ENCODE data around the gene PERM1. TPM values are rescaled to one million over a fixed set of nuclear protein-coding genes. Genes with fewer than 3 reads are reported as not detected.

PERM1 gene
- polyA plus RNA-seq, 1 donor (not counting 4 experiments of a cell fraction or from before 2014, with no cell fraction given): not detected

- FAIRE-seq (no peak), DNase-seq (ENCODE audit: low read depth, low spot score) (no peak)
- peak overlapping the region; percentile 64 to 67 (median 66) for H3K4me3 ChIP-seq (ENCODE audit: control insufficient read depth in 2 of 3, extremely low read depth in 1 of 3, insufficient read depth in 2 of 3, low read depth in 1 of 3, low read length in 3 of 3)
- H3K79me2 ChIP-seq (ENCODE audit: control insufficient read depth, insufficient read depth, low read length): no peaks in the 10 kb centered on the region
- H4K20me1 ChIP-seq (ENCODE audit: control insufficient read depth, extremely low read depth, insufficient read depth, low read length): peaks cover 5% of the 10 kb centered on the region
- peak; percentile 86 for TF ChIP-seq EZH2 (IDR thresholded peaks at IDR 0.05; ENCODE audit: low read length)
- no peak for TF ChIP-seq CTCF (optimal IDR thresholded peaks at IDR 0.05 in 1 of 3, IDR thresholded peaks at IDR 0.05 in 1 of 3, conservative IDR thresholded peaks at IDR 0.05 in 1 of 3; ENCODE audit: extremely low read depth in 1 of 3, insufficient read depth in 2 of 3, low read length in 3 of 3)
- no peaks in the 10 kb centered on the region for H3K9me1 ChIP-seq (ENCODE audit: control insufficient read depth, extremely low read depth, insufficient read depth, low read length)
- H3K4me2 ChIP-seq (ENCODE audit: control insufficient read depth, extremely low read depth, insufficient read depth, low read depth, low read length): peak overlapping the region; percentile 82
- no peaks in the 10 kb centered on the region for H3K9me3 ChIP-seq (ENCODE audit: control insufficient read depth, low read depth, low read length)
- peaks cover 28% of the 10 kb centered on the region for H3K27me3 ChIP-seq (ENCODE audit: control insufficient read depth, extremely low read depth, insufficient read depth, low read length)
- no peaks in the 10 kb centered on the region for H3K36me3 ChIP-seq (ENCODE audit: control insufficient read depth in 2 of 2, extremely low read depth in 1 of 2, insufficient read depth in 2 of 2, low read length in 2 of 2)
- H3K27ac ChIP-seq (ENCODE audit: control insufficient read depth, insufficient read depth, low read length): no peak overlapping the region
- H2AFZ ChIP-seq (ENCODE audit: control insufficient read depth, low read length): no peak overlapping the region
- H3K4me1 ChIP-seq (ENCODE audit: control insufficient read depth, extremely low read depth, insufficient read depth, low read length): peaks cover 18% of the 10 kb centered on the region
- H3K9ac ChIP-seq (ENCODE audit: control insufficient read depth, extremely low read depth, insufficient read depth, low read length): peak overlapping the region; percentile 91
- dilution Hi-C loops (cut with MboI; ENCODE audit: extremely low pct_ligation_motif_present, low sequenced_read_pairs): no loop called here
Measured at GRCh38 chr1:998995-999724, 17.3 kb upstream of the PERM1 start.

- H3K79me2 ChIP-seq (ENCODE audit: control insufficient read depth, insufficient read depth, low read length): no peaks in the 10 kb centered on the region
- H3K36me3 ChIP-seq (ENCODE audit: control insufficient read depth in 2 of 2, extremely low read depth in 1 of 2, insufficient read depth in 2 of 2, low read length in 2 of 2): no peaks in the 10 kb centered on the region
- peaks cover 17% of the 10 kb centered on the region for H3K4me1 ChIP-seq (ENCODE audit: control insufficient read depth, extremely low read depth, insufficient read depth, low read length)
- no peaks in the 10 kb centered on the region for H3K9me1 ChIP-seq (ENCODE audit: control insufficient read depth, extremely low read depth, insufficient read depth, low read length)
- peaks cover 5% of the 10 kb centered on the region for H4K20me1 ChIP-seq (ENCODE audit: control insufficient read depth, extremely low read depth, insufficient read depth, low read length)
- no peak for TF ChIP-seq EZH2 (IDR thresholded peaks at IDR 0.05; ENCODE audit: low read length)
- TF ChIP-seq CTCF (optimal IDR thresholded peaks at IDR 0.05 in 1 of 3, IDR thresholded peaks at IDR 0.05 in 1 of 3, conservative IDR thresholded peaks at IDR 0.05 in 1 of 3; ENCODE audit: extremely low read depth in 1 of 3, insufficient read depth in 2 of 3, low read length in 3 of 3): no peak
- DNase-seq (ENCODE audit: low read depth, low spot score) (no peak), FAIRE-seq (no peak)
- H3K4me2 ChIP-seq (ENCODE audit: control insufficient read depth, extremely low read depth, insufficient read depth, low read depth, low read length): peak overlapping the region; percentile 82
- H2AFZ ChIP-seq (ENCODE audit: control insufficient read depth, low read length): no peak overlapping the region
- no peak overlapping the region for H3K27ac ChIP-seq (ENCODE audit: control insufficient read depth, insufficient read depth, low read length)
- dilution Hi-C loops (cut with MboI; ENCODE audit: extremely low pct_ligation_motif_present, low sequenced_read_pairs): no loop called here
- peaks cover 28% of the 10 kb centered on the region for H3K27me3 ChIP-seq (ENCODE audit: control insufficient read depth, extremely low read depth, insufficient read depth, low read length)
- H3K4me3 ChIP-seq (ENCODE audit: control insufficient read depth in 2 of 3, extremely low read depth in 1 of 3, insufficient read depth in 2 of 3, low read depth in 1 of 3, low read length in 3 of 3): peak overlapping the region; percentile 64 to 67 (median 66)
- no peaks in the 10 kb centered on the region for H3K9me3 ChIP-seq (ENCODE audit: control insufficient read depth, low read depth, low read length)
- peak overlapping the region; percentile 91 for H3K9ac ChIP-seq (ENCODE audit: control insufficient read depth, extremely low read depth, insufficient read depth, low read length)
Measured at GRCh38 chr1:998745-998994, 16.8 kb upstream of the PERM1 start.

Measured in keratinocyte (primary cell).